Fibroblast of pulmonary artery (primary cell): Measurements from ENCODE around the gene MEX3C.
A peak's percentile ranks its signal among the peaks of the same experiment; 100 is the strongest.

Experiments used
- DNase-seq: peaks from one replicate; pipeline ENCODE4 v3.0.0-alpha.2; 2010; ENCODE audit warnings: low read depth
- H3K4me3 ChIP-seq: replicated peaks from 2 replicates; pipeline ENCODE4 v1.5.1; 2011; ENCODE audit warnings: low read depth, mild to moderate bottlenecking, control low read depth, low read length, moderate library complexity
- CTCF ChIP-seq: IDR thresholded peaks from 2 replicates; pipeline ENCODE4 v1.5.1; 2011; ENCODE audit warnings: mild to moderate bottlenecking, control low read depth, low read length, inconsistent platforms; ENCODE audit errors: missing control alignments

MEX3C gene

DNA sequence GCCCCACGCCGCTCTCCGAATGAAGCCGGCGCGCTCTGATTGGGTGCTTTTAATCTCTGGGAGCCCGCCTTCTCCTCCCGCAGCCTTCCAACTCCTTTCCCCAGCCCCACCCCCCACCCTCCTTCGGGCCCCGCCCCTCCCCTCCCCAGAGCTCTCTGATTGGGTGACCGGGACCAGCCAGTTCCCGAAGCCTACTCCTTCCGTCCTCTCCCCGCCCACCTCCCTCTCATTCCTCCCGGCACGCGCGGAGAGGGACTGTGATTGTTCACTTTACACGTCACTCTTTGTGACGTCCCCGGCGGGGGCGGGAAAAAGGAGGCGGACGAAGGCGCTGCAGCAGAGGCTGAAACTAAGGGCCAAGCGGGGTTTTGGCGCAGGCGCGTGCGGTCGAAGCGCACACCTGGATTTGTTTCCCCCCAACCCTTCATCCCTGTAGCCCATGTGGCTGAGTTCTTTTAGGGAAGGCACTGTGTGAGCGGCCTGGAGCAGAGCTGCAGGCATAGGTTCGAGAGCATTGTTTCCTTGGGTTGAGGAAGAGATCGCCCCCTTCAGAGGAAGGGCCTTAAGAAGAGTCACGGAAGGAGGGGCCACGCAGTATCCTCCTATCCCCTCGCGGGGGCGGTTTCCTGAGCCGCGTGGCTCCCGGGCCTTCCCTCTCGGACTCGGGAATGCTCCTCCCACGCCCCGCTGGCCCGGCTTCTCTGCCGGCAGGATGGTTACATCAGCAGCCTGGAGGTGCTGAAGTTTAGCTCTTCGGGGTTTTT is at the start of gene MEX3C:
MEX3C (minus strand) TSS at position 21 of the 764 bp plus-strand sequence. CDS start 361 bp downstream, outside the sequence.
- peak; percentile 99 for DNase-seq
- peak; percentile 16 for TF ChIP-seq CTCF
- H3K4me3 ChIP-seq = peak within 1 kb of the TSS; percentile 81

DNA sequence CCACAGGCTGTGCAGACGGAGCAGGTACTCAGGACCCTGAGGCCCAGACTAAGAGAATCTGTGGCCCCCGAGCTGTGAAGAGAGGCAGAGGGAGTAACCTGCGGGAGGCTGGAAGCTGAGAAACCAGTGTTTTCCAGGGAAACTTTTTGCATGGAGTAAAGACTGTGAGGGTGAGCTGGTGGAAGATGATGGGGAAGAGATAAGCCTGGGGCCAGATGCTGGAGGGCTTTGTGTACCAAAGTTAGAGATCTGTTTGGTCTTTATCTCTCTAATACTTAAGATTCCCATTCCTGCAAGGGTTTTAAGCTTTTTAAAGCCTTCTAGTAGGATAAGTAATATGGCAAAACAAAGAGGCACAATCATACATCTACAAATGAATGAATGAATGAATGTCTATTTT is 43.7 kb upstream of the MEX3C start:
- no peak for DNase-seq
- no peak overlapping the region for H3K4me3 ChIP-seq
- no peak for TF ChIP-seq CTCF

GRCh38 chr18:51236225-51236624 is 38.7 kb upstream of the MEX3C start:
- peak; percentile 92 for DNase-seq
- no peak for TF ChIP-seq CTCF
- no peak overlapping the region for H3K4me3 ChIP-seq

- no peak for TF ChIP-seq CTCF
- no peak overlapping the region for H3K4me3 ChIP-seq
- DNase-seq = peak; percentile 40
Measured at GRCh38 chr18:51235009-51235789, 37.7 kb upstream of the MEX3C start.

GRCh38 chr18:51234117-51235008 is 36.9 kb upstream of the MEX3C start:
- TF ChIP-seq CTCF = no peak
- peak; percentile 58 for DNase-seq

GRCh38 chr18:51229328-51229727 is 31.8 kb upstream of the MEX3C start:
- no peak for TF ChIP-seq CTCF
- DNase-seq = no peak

More at GRCh38 chr18:51234117-51235008, 36.9 kb upstream of the MEX3C start:
- H3K4me3 ChIP-seq = no peak overlapping the region

More at GRCh38 chr18:51229328-51229727, 31.8 kb upstream of the MEX3C start:
- no peak overlapping the region for H3K4me3 ChIP-seq
